Karpas-422 (cell line): ENCODE measurements around the gene SLC16A14. TPM values are rescaled to one million over a fixed set of nuclear protein-coding genes. Genes with fewer than 3 reads are reported as not detected.

Source experiments
- DNase-seq: peaks from one replicate; pipeline ENCODE4 v3.0.0-alpha.2; 2015
- H2AFZ ChIP-seq: fragments of 200-600 bp; sonication (generic); 2 replicates; pipeline ENCODE4 v1.6.1; 2014; ENCODE audit warnings: antibody characterized with exemption, low read length, mixed read lengths
- H3K27ac ChIP-seq: fragments of 200-600 bp; sonication (generic); 2 replicates; pipeline ENCODE4 v1.5.1; 2014; ENCODE audit warnings: mild to moderate bottlenecking, low read length, moderate library complexity
- H3K27me3 ChIP-seq: fragments of 200-600 bp; sonication (generic); 2 replicates; pipeline ENCODE4 v1.6.1; 2014; ENCODE audit warnings: low read length, mixed read lengths
- H3K36me3 ChIP-seq: fragments of 200-600 bp; sonication (generic); 2 replicates; pipeline ENCODE4 v1.6.1; 2014; ENCODE audit warnings: low read length, mixed read lengths; ENCODE audit not compliant: insufficient read depth
- H3K4me1 ChIP-seq: fragments of 200-600 bp; sonication (generic); 2 replicates; pipeline ENCODE4 v1.6.1; 2014; ENCODE audit warnings: mild to moderate bottlenecking, low read length, mixed read lengths
- H3K4me2 ChIP-seq: fragments of 200-600 bp; sonication (generic); 2 replicates; pipeline ENCODE4 v1.6.1; 2014; ENCODE audit warnings: low read length, low read depth, mild to moderate bottlenecking; ENCODE audit not compliant: poor library complexity, severe bottlenecking
- H3K4me3 ChIP-seq: fragments of 200-600 bp; sonication (generic); 2 replicates; pipeline ENCODE4 v1.5.1; 2014; ENCODE audit warnings: mild to moderate bottlenecking, antibody characterized with exemption, low read length, mixed read lengths
- H3K79me2 ChIP-seq: fragments of 200-600 bp; sonication (generic); 2 replicates; pipeline ENCODE4 v1.6.1; 2014; ENCODE audit warnings: mild to moderate bottlenecking, low read length, mixed read lengths
- H3K9ac ChIP-seq: fragments of 200-600 bp; sonication (generic); 2 replicates; pipeline ENCODE4 v1.6.0; 2014; ENCODE audit warnings: low read length
- H3K9me2 ChIP-seq: fragments of 200-600 bp; sonication (generic), shearing (Covaris generic); replicated peaks from 2 replicates; pipeline ENCODE4 v1.6.0; 2014; ENCODE audit warnings: mild to moderate bottlenecking, low read length, moderate library complexity; ENCODE audit not compliant: insufficient read depth
- H3K9me3 ChIP-seq: fragments of 300-700, 200-600 bp; sonication (generic); 2 replicates; pipeline ENCODE4 v1.6.1; 2014; ENCODE audit warnings: low read length, mixed read lengths
- H4K20me1 ChIP-seq: fragments of 200-600 bp; sonication (generic); 2 replicates; pipeline ENCODE4 v1.6.1; 2014; ENCODE audit warnings: mild to moderate bottlenecking, antibody characterized with exemption, low read length, low read depth; ENCODE audit not compliant: insufficient read depth
- total RNA-seq: library from RNA; depleted of rRNA; stranded (reverse); fragments of >200 nt; shearing (Covaris generic); gene quantifications from 2 replicates; pipeline ENCODE4 v1.2.3, GENCODE V29; 2014; ENCODE audit warnings: low replicate concordance

Gene SLC16A14
- total RNA-seq, 1 experiment from 2014 or later = 0.15 TPM

DNA sequence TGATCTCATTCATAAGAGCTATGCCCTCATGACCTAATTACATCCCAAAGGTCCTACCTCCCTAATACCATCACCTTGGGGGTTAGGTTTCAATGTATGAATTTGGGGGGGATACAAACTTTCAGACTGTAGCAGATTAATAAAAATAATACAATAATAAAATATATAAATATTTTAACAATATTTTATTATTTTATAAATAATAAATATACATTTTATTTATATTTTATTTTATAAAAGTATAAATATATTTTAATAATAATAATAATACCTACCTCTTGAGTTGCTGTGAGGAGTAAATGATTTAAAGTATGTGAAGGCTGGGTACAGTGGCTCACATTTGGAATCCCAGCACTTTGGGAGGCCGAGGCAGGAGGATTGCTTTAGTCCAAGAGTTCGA, 8.1 kb upstream of the SLC16A14 start:
- H3K9me3 ChIP-seq = no peaks in the 10 kb centered on the region
- no peaks in the 10 kb centered on the region for H3K79me2 ChIP-seq
- H3K9ac ChIP-seq = no peak overlapping the region
- no peak for DNase-seq
- H3K36me3 ChIP-seq = no peaks in the 10 kb centered on the region
- no peak overlapping the region for H3K4me3 ChIP-seq
- no peak overlapping the region for H3K27ac ChIP-seq
- H3K4me1 ChIP-seq = no peaks in the 10 kb centered on the region
- H2AFZ ChIP-seq = no peak overlapping the region
- H3K27me3 ChIP-seq = 0 out of 2 replicates have a peak, but pooled peaks cover 2% of the 10 kb centered on the region
- H3K9me2 ChIP-seq = no peaks in the 10 kb centered on the region
- no peaks in the 10 kb centered on the region for H4K20me1 ChIP-seq
- H3K4me2 ChIP-seq = no peak overlapping the region

DNA sequence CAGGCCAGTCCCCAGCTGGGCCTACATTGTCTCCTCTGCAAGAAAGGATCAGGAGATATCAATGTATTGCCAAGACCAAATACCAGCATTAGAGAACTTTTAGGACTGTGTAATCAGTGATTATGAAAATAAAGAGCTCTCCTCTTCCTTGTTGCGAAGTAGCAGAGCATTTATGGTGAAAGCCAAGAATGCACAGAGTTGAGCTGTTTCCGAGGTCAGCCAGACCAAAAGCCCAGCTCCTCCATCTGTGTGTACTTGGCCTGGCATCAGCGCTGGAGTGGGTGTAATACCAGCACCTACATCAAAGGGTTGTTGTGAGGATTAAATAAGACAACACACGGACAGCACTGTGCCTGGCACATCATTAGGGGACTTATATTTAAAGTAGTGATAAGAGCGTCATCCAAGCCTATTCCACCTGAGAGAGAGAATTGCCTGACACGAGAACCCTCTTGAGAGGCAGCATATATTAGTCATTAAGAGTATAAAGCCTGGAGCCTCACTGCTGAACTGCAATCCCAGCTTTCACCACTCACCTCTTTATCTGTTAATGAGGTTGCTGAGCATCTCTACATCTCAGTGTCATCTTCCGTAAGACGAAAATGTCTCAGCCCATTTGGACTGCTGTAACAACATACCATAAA, 7.4 kb upstream of the SLC16A14 start:
- H3K9me3 ChIP-seq = no peaks in the 10 kb centered on the region
- H3K4me1 ChIP-seq = no peaks in the 10 kb centered on the region
- H3K4me3 ChIP-seq = no peak overlapping the region
- no peaks in the 10 kb centered on the region for H3K36me3 ChIP-seq
- no peaks in the 10 kb centered on the region for H4K20me1 ChIP-seq
- H3K9ac ChIP-seq = no peak overlapping the region
- no peaks in the 10 kb centered on the region for H3K79me2 ChIP-seq
- H2AFZ ChIP-seq = no peak overlapping the region
- DNase-seq = peak; percentile 42
- H3K27ac ChIP-seq = no peak overlapping the region
- H3K4me2 ChIP-seq = no peak overlapping the region
- no peaks in the 10 kb centered on the region for H3K9me2 ChIP-seq
- H3K27me3 ChIP-seq = 0 out of 2 replicates have a peak, but pooled peaks cover 2% of the 10 kb centered on the region

DNA sequence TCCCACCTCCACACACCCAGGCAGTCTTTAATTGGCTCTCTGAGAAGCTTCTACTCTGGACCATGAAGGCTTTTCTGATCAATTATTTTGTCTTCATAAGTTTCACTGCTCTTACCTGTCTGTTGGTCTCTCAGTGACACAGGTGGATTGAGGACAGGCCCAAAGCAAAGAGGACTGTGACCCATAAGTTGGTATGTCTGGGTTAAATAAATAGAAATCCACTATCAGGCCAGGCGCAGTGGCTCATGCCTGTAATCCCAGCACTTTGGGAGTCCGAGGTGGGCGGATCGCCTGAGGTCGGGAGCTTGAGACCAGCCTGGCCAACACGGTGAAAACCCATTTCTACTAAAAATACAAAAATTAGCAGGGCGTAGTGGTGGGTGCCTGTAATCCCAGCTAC, 2.7 kb upstream of the SLC16A14 start:
- no peak overlapping the region for H3K4me3 ChIP-seq
- no peak overlapping the region for H3K4me2 ChIP-seq
- H3K9me2 ChIP-seq = no peaks in the 10 kb centered on the region
- no peak overlapping the region for H3K27ac ChIP-seq
- H3K4me1 ChIP-seq = peaks cover 16% of the 10 kb centered on the region
- H2AFZ ChIP-seq = no peak overlapping the region
- H3K9me3 ChIP-seq = no peaks in the 10 kb centered on the region
- no peak overlapping the region for H3K9ac ChIP-seq
- 0 out of 2 replicates have a peak, but pooled peaks cover 2% of the 10 kb centered on the region for H3K27me3 ChIP-seq
- no peaks in the 10 kb centered on the region for H3K36me3 ChIP-seq
- H4K20me1 ChIP-seq = no peaks in the 10 kb centered on the region
- H3K79me2 ChIP-seq = no peaks in the 10 kb centered on the region
- no peak for DNase-seq

DNA sequence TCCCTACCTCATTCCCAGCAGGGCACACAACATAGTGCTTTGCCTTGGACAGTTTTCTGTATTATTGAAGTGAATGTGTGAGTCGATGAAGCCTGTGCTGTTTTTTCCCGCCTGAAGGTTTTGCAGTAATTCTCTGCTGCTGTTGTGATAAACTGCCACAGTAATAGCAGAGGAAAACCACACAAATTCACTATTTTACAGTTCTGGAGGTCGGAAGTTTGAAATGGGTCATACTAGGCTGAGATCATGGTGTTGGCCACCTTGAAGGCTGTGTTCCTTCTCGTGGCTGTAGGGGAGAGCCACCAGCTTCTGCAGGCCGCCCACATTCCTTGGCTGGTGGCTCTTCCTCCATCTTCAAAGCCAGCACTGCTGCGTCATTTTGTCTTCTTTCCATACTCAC, 678 bp upstream of the SLC16A14 start:
- no peaks in the 10 kb centered on the region for H3K9me2 ChIP-seq
- no peak overlapping the region for H3K4me3 ChIP-seq
- H3K4me1 ChIP-seq = peaks cover 16% of the 10 kb centered on the region
- H2AFZ ChIP-seq = no peak overlapping the region
- H3K27me3 ChIP-seq = no peaks in the 10 kb centered on the region
- H3K9me3 ChIP-seq = no peaks in the 10 kb centered on the region
- H3K4me2 ChIP-seq = no peak overlapping the region
- no peak for DNase-seq
- H3K9ac ChIP-seq = no peak overlapping the region
- no peaks in the 10 kb centered on the region for H3K79me2 ChIP-seq
- H3K36me3 ChIP-seq = no peaks in the 10 kb centered on the region
- H4K20me1 ChIP-seq = no peaks in the 10 kb centered on the region
- no peak overlapping the region for H3K27ac ChIP-seq

DNA sequence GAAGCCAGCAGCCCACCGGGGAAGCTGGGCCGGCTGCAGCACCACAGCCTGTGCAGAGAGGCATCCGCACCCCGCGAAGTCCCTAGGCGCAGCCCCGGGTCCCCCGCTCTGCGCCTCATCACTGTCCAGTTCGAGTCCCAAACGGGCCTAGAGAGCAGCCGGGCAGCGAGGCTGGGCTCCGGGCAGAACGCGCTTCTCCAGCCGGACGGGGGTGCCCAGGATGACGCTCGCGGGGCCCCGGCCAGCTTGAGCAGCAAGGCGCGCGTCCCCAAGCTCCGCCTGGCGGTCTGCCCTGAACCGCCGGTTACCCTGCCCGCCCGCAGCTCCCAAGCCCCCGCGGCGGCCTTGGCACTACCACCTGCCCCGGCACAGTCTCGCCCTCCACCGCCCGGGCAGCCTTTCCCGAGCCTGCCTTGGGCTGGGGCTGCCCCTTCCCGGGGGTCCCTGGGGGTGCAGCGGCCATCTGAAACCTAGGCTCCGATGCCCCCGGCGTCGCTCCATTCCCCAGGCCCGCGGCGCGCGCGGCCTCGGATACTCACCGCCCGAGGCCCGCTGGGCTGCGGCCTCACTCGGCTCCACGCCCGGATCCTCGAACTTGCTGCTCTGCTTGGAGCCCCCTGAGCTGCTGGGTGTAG, 591 bp downstream of the SLC16A14 start:
- H2AFZ ChIP-seq = peak overlapping the region; percentile 89
- no peaks in the 10 kb centered on the region for H4K20me1 ChIP-seq
- no peaks in the 10 kb centered on the region for H3K27me3 ChIP-seq
- peak overlapping the region; percentile 68 for H3K4me3 ChIP-seq
- no peaks in the 10 kb centered on the region for H3K79me2 ChIP-seq
- peak; percentile 73 for DNase-seq
- peak overlapping the region; percentile 61 for H3K9ac ChIP-seq
- H3K9me3 ChIP-seq = no peaks in the 10 kb centered on the region
- H3K4me1 ChIP-seq = peaks cover 16% of the 10 kb centered on the region
- H3K9me2 ChIP-seq = no peaks in the 10 kb centered on the region
- no peak overlapping the region for H3K27ac ChIP-seq
- no peaks in the 10 kb centered on the region for H3K36me3 ChIP-seq
- H3K4me2 ChIP-seq = peak overlapping the region; percentile 85

DNA sequence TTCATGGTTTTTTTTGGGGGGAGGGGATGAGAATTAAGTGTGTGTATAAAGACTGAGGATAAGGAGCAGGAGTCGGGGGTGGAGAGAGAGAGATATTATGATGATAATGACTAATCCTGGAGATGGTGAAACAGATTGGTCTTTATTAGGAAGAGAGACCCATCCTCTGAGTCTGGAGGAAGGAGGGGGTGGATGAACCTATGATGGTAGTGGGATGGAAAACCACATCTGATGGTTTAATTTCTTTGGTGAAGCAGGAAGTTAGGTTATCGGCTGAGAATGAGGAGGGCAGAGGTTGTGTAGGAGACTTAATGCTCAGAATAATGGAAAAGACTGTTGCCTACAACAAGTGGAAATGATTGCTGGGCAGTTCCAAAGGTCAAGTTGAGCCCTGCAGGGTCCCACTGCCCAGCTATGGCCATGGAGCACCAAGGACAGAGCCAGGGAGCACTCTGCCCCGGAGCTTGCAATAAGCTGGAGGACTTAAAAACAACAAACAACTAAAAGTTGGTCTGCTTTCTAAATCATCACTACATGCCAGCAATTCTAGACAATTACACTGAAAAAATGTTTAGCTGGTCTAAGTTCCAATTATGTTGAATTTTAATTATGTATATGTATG, 7.9 kb downstream of the SLC16A14 start:
- H2AFZ ChIP-seq = no peak overlapping the region
- H4K20me1 ChIP-seq = no peaks in the 10 kb centered on the region
- no peak overlapping the region for H3K27ac ChIP-seq
- DNase-seq = no peak
- no peaks in the 10 kb centered on the region for H3K9me3 ChIP-seq
- no peak overlapping the region for H3K4me2 ChIP-seq
- H3K79me2 ChIP-seq = no peaks in the 10 kb centered on the region
- no peaks in the 10 kb centered on the region for H3K9me2 ChIP-seq
- H3K36me3 ChIP-seq = no peaks in the 10 kb centered on the region
- no peaks in the 10 kb centered on the region for H3K27me3 ChIP-seq
- no peaks in the 10 kb centered on the region for H3K4me1 ChIP-seq
- no peak overlapping the region for H3K9ac ChIP-seq
- H3K4me3 ChIP-seq = no peak overlapping the region

DNA sequence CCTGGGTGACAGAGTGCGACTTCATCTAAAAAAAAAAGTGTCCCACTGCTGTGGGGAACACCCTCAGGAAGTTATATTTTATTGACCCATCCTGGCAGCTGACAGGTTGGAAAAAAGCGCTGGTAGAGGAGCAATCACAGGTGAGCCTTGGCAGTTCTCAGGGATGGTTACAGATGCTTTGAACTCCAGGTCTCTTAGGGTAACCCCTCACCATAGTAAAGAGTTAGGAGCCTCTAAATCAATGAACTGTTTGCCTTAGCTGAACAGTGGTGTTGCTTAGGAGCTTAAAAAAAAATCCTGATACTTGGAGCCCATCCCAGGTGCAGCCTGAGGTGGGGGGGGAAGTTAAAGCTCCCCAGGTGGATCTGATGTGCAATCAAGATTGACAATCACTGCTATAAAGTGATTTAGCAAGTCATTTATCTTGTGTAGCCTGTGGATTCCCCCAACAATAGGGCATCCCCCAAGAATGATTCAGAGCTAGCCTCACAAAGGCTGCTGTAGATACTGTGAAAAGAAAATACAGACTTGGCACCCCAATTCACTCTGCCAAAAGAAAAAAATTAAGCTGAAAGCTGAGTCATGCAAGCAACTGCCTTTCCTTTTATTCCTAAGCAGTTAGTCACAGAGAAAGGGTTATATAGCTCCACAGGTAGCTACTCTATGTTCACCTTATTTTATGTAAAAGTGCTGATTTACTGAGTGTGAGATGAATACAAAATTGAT, 14.8 kb downstream of the SLC16A14 start:
- no peak for DNase-seq
- Histone ChIP-seq H3K4me3 (no peak overlapping the region), H3K9me2 (no peaks in the 10 kb centered on the region), H3K27me3 (no peaks in the 10 kb centered on the region), H3K4me2 (no peak overlapping the region), H3K27ac (no peak overlapping the region), H3K9me3 (no peaks in the 10 kb centered on the region), H2AFZ (peak overlapping the region; percentile 42; the same call in 1 of the 2 replicates), H3K4me1 (peaks cover 5% of the 10 kb centered on the region), H3K9ac (no peak overlapping the region), H3K79me2 (no peaks in the 10 kb centered on the region), H3K36me3 (no peaks in the 10 kb centered on the region), H4K20me1 (no peaks in the 10 kb centered on the region)

DNA sequence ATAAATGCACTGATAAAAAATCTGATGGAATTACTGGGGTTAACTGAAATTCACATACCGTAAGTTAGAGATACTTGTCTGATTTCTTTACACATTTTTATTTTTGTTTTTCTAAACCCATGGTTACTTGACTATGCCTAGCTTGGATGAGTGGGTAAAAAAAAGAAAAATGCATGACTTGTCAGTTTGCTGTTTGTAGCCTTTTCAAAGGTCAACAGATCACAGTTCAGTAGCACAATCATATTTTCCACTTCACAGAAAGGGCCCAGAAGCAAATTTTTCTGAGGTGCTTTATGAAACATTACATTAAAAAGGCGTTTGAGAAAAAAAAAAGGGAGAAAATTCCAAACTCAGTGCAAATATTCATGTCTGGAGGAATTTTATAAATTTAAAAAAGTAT, 16.4 kb downstream of the SLC16A14 start:
- no peaks in the 10 kb centered on the region for H3K9me2 ChIP-seq
- no peak for DNase-seq
- H3K4me1 ChIP-seq = peaks cover 5% of the 10 kb centered on the region
- no peaks in the 10 kb centered on the region for H3K9me3 ChIP-seq
- no peaks in the 10 kb centered on the region for H3K27me3 ChIP-seq
- no peak overlapping the region for H3K4me2 ChIP-seq
- no peaks in the 10 kb centered on the region for H3K36me3 ChIP-seq
- no peak overlapping the region for H3K4me3 ChIP-seq
- no peak overlapping the region for H3K27ac ChIP-seq
- no peak overlapping the region for H3K9ac ChIP-seq
- H3K79me2 ChIP-seq = no peaks in the 10 kb centered on the region
- H2AFZ ChIP-seq = no peak overlapping the region
- no peaks in the 10 kb centered on the region for H4K20me1 ChIP-seq
